GM18519 (cell line): ENCODE data around the gene PITX1.
"Not testable (repeated sequence)": the region's sequence is repeated elsewhere in the genome, so short reads cannot be mapped to it uniquely, and the experiment has no call there.

Experiments
- ATAC-seq: cut with Tn5 transposase; IDR thresholded peaks from one replicate; pipeline ENCODE4 v1.9.1; 2021; ENCODE audit warnings: mild to moderate bottlenecking, moderate library complexity; ENCODE audit not compliant: unreplicated experiment, low FRiP score

PITX1 gene

DNA sequence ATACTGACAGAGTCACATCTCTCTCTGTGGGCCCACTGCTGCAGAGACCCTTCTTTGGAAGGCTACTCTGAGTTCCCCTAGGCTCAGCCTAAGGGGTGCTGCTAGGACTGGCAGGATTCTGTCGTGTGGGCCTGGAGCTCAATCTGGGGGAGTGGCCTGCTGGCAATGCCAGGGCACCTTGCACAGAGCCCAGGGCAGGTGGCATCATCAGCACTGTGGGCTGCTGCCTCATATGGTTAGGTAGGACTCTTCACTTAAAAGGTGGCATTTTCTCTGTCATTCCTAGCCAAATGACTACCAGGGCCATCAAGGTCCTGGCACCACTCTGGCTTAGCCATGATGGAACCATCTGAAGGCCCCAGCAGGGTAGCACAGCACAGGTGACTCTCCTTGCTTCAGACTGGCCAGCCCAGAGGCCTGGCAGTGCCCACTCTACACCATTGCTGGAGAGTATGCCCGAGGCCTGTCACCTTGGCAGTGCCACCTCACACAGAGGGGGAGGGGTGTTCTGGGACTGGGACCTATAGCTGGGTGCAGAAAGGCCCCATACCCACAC lies 21.9 kb downstream of the PITX1 start:
- ATAC-seq = no peak

- no peak for ATAC-seq
Observed at GRCh38 chr5:135011355-135012032, 22.5 kb downstream of the PITX1 start.

DNA sequence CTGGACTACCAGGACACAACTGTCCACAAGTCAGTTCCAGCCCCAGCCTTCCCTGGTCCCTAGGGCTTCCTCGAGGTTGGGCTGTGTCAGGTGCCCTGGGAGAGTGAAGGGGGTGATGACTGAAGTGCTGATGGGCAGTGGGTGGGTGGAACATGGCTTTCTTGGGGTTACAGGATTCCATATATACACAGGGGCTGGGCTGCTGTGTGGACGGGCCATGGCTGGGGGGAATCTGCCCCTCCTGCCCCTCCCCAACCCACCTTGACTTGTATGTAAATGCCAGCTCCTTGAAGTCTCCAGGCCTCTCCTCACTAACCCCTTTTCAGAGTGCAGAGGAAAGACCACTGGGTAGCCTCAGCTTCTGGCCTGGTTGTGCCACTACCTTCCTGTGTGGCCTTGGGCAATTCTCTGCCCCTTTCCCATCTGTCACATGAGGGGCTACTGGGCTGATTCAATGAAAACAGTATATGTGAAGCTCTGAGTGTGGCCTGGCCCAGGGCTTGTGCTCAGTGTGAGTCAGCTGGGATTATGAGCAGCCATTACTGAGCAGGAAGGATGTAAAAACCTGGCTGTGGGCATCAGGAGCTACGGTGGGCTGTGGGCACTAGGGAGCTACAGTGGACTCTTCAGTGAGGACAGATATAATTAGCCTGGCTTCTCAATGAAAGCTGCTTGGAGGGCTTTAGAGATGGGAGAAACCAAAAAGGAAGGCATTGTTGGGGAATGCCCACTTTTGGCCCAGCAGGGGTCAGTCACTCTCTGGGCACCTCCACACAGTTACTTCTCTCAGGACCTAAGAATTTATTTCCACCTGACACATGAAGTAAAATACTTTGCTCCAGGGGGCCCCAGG lies 23.3 kb downstream of the PITX1 start:
- ATAC-seq = no peak

GRCh38 chr5:135009736-135010501 lies 24.1 kb downstream of the PITX1 start:
- ATAC-seq = no peak

DNA sequence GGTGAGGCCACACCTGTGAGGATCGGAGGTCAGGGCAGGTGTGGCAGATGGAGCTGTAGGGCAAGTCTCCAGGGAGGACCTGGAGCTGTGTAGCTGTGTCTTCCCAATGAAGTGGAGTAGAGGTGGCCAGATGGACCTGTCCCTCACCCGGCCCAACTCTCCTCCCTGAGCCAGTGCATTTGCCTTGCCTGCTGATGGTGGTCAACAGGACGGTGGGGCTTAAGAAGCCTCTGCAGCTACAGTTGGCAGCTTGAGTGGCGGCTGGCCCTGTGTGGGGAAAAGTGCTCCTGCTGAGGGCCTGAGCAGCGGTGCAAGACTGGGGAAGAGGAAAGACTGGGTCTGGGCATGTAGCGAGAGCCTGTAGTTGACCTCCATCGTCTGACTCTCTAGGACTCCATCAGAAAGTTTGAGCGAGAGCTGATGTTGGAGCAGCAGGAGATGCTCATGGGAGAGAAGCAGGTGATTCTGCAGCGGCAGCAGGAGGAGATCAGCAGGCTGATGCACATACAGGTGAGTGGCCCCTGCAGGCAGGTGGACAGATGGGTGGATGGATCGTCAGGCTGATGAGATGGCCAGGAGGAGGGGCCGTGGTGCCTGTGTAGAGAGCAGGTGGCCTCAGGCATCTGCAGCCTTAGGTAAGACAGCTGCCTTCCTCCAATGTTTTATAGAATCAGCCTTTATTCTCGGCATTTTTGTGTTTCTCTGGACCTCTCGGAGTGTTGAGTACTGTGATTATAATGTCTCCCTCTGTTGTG lies 24.9 kb downstream of the PITX1 start:
- ATAC-seq = no peak

- ATAC-seq = no peak
Observed at GRCh38 chr5:135008556-135008955, 25.5 kb downstream of the PITX1 start.

DNA sequence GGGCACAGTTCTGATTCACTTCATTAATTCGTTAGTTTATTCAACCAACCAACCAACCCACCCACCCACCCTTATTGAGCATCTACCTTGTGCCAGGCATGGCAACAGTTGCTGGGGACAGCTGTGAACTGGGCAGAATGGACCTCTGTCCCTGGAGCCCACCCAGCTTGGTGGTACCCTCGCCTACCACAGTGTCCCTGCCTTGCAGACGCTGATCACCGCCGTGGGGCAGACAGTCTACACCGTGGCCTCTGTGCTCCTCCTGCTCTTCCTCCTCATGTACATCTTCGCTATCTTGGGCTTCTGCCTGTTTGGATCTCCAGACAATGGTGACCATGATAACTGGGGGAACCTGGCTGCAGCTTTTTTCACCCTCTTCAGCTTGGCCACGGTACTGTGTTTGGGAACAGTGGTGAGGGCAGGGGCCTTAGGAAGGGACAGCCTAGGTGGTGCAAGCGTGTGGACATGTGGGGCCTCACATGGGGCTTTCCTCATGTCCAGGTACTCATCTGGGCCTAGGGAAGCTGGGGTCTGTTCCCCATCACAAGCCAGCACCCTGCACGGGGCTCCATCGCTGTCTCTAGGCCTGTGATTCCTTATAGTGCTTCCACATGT lies 26.2 kb downstream of the PITX1 start:
- no peak for ATAC-seq

DNA sequence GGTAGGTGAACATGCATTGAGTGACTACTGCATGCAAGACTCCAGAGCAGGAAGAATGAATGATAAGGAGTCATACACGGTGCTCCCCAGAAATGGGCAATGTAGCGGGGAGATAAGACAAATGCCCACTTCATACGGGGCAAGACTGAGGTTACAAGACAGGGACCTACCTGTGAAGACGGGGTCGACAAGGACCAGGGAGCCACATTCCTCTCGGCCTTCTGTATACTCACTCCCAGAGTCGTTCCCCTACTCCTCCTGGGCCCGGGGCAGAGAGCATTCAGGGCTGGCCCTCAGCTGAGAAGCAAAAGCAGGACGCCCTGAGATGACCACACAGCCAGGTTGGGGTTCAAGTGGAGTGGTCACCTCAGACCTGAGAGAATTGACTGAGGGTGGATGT lies 26.7 kb downstream of the PITX1 start:
- ATAC-seq = no peak

DNA sequence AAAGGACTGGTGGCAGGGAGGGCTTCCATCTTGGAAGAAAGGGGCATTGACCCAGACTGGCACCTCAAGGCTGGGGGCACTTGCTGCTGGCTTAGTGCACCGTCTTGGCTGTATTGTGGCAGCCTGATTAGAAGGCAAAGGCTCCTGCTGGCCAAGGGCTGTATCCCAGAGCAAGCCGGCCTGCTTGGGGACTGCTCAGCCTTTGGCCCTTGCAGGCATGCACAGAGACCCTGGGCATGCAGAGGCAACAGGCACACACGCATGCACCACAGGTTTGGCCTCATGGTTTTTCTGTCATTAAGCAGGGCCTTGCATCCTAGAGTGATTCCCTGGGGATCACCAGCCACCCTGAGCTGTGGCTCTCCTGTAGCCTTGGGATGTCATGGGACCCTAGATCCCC lies 29.0 kb downstream of the PITX1 start:
- no peak for ATAC-seq

DNA sequence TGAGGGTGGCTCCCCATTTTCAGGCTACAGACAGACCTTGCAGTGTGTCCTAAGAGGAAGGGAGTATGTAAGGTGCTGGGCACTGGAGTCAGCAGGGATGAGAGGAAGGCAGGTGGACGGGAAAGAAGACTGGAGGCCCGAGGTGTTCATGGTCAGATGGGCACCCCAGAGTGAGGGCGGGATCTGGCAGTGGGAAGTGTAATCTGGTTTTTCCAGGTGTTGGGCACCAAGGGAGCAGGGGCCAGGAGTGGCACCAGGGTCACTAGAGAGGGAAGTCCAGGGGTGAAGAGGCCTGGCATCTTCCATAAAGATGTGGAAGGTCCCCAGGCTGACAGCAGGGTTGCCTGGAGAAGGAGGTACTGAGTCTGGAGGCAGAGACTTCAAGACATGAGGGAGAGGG lies 29.7 kb downstream of the PITX1 start:
- ATAC-seq = no peak

DNA sequence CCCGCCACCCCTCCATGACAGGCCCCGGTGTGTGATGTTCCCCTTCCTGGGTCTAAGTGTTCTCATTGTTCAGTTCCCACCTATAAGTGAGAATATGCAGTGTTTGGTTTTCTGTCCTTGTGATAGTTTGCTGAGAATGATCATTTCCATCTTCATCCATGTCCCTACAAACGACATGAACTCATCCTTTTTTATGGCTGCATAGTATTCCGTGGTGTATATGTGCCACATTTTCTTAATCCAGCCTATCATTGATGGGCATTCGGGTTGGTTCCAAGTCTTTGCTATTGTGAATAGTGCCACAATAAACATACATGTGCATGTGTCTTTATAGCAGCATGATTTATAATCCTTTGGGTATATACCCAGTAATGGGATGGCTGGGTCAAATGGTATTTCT lies 36.0 kb downstream of the PITX1 start:
- not testable (repeated sequence) for ATAC-seq

- no peak for ATAC-seq
Observed at GRCh38 chr5:134997015-134997414, 37.0 kb downstream of the PITX1 start.

- no peak for ATAC-seq
Observed at GRCh38 chr5:134995850-134996402, 38.1 kb downstream of the PITX1 start.

DNA sequence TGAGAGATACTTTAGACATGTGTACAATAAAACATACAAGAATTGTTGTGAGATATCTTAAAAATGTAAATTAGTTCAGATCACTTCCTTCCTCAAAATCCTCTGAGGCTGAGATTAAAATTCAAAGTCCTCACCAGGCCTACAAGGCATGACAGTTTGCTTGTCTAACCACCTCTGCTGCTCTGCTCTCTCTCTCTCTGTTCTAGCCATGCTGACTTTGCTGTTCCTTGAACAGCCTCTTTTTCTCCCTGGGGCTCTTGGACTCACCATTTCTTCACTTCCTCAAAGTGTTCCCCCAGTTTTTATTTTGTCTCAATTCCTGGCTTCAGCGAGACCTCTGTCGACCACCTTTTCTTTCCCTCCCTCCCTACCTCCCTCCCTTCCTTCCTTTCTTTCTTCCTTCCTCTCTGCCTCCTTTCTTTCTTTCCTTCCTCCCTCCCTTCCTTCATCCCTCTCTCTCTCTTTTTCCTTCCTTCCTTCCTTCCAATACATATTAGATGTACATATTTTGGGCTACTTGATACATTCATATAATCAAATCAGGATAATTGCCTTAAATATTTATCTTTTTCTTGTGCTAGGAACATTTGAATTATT lies 39.4 kb downstream of the PITX1 start:
- ATAC-seq = no peak

DNA sequence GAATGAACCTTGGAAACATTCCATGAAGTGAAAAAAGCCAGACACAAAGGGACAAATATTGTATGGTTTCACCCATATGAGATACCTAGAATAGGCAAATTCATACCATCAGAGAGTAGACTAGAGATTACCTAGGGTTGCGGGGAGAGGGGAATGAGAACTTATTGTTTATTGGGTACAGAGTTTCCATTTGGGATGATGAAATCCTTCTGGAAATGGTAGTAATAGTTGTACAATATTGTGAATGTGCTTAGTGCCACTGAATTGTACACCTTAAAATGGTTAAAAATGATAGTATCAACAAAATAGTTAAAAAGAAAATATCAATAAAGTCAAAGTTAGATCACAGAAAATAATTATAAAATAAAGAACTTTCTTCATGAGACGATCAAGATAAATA lies 40.9 kb downstream of the PITX1 start:
- ATAC-seq = no peak

DNA sequence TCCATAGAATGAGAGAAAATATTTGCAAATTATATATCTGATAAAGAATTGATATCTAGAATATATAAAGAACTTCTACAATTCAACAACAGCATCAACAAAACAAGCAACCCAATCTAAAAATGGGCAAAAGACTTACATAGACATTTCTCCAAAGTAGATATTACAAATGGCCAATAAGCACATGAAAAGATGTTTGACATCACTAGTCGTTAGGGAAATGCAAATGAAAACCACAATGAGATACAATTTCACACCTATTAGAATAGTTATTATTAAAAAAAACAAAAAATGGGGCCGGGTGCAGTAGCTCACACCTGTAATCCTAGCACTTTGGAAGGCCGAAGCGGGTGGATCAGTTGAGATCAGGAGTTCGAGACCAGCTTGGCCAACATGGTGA lies 41.9 kb downstream of the PITX1 start:
- no peak for ATAC-seq

GRCh38 chr5:134990183-134990582 lies 43.8 kb downstream of the PITX1 start:
- ATAC-seq = not testable (repeated sequence)

DNA sequence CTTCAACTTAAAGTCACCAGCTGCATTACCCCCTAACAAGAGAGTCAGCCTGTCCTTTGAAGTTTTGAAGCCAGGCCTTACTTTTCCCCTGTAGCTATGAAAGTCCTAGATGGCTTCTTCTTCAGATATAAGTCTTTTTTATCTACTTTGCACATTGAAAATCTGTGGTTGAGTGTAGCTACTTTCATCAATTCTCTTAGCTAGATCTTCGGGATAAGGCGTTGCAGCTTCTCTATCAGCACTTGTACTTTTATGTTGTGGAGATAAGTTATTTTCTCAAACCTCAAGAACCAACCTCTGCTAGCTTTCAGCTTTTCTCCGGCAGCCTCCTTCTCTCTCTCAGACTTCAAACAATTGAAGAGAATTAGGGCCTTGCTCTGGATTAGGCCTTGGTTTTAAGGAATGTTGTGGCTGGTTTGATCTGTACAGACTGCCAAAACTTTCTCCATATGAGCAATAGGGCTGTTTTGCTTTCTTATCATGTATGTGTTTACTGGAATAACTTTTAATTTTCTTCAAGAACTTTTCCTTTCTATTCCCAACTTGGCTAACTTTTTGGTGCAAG lies 44.7 kb downstream of the PITX1 start:
- ATAC-seq = no peak

GRCh38 chr5:134982230-134982629 lies 51.8 kb downstream of the PITX1 start:
- no peak for ATAC-seq
